Measurements from ENCODE around the gene RUVBL1.

- TF ChIP-seq POLR2A (IDR thresholded peaks at IDR 0.05): no peak
- no peak for TF ChIP-seq CTCF (IDR thresholded peaks at IDR 0.05)
These were observed 19.9 kb upstream of the RUVBL1 start for GRCh38 chr3:128143496-128143895.

Data from lower leg skin (tissue), 3 donors.